Hematopoietic multipotent progenitor cell treated with erythropoietin and hydrocortisone succinate and interleukin-3 and kit ligand, for 17 days (in vitro differentiated cells): Measurements from ENCODE around the gene SEMA3E.
A peak's percentile ranks its signal among the peaks of the same experiment; 100 is the strongest.
"Not testable (repeated sequence)": the region's sequence is repeated elsewhere in the genome, so short reads cannot be mapped to it uniquely, and the experiment has no call there.

Experiments used
- DNase-seq: peaks from one replicate; pipeline ENCODE4 v3.0.0-alpha.2; 2015; ENCODE audit warnings: low spot score

The SEMA3E gene

GRCh38 chr7:83486957-83487356 is 162.0 kb downstream of the SEMA3E start:
- DNase-seq = no peak

GRCh38 chr7:83486536-83486935 is 162.4 kb downstream of the SEMA3E start:
- no peak for DNase-seq

GRCh38 chr7:83484826-83485225 is 164.1 kb downstream of the SEMA3E start:
- DNase-seq = no peak

- DNase-seq = no peak
These were observed 164.7 kb downstream of the SEMA3E start for GRCh38 chr7:83484266-83484665.

GRCh38 chr7:83478616-83479015 is 170.3 kb downstream of the SEMA3E start:
- DNase-seq = no peak

- DNase-seq = no peak
These were observed 172.4 kb downstream of the SEMA3E start for GRCh38 chr7:83476511-83477050.

- DNase-seq = no peak
These were observed 173.5 kb downstream of the SEMA3E start for GRCh38 chr7:83475420-83475819.

GRCh38 chr7:83472376-83472775 is 176.6 kb downstream of the SEMA3E start:
- no peak for DNase-seq

GRCh38 chr7:83469491-83469890 is 179.4 kb downstream of the SEMA3E start:
- DNase-seq = no peak

- DNase-seq = no peak
These were observed 179.9 kb downstream of the SEMA3E start for GRCh38 chr7:83469076-83469475.

- DNase-seq = peak; percentile 79
These were observed 180.6 kb downstream of the SEMA3E start for GRCh38 chr7:83468251-83468739.

- no peak for DNase-seq
These were observed 181.4 kb downstream of the SEMA3E start for GRCh38 chr7:83467493-83467892.

- peak; percentile 12 for DNase-seq
These were observed 182.0 kb downstream of the SEMA3E start for GRCh38 chr7:83466956-83467355.

- DNase-seq = no peak
These were observed 182.6 kb downstream of the SEMA3E start for GRCh38 chr7:83466187-83466923.

- no peak for DNase-seq
These were observed 183.3 kb downstream of the SEMA3E start for GRCh38 chr7:83465643-83466042.

GRCh38 chr7:83461820-83462219 is 187.1 kb downstream of the SEMA3E start:
- DNase-seq = not testable (repeated sequence)

GRCh38 chr7:83459930-83460653 is 188.8 kb downstream of the SEMA3E start:
- not testable (repeated sequence) for DNase-seq

- not testable (repeated sequence) for DNase-seq
These were observed 189.6 kb downstream of the SEMA3E start for GRCh38 chr7:83459101-83459929.

- DNase-seq = no peak
These were observed 191.7 kb downstream of the SEMA3E start for GRCh38 chr7:83457022-83457892.

- no peak for DNase-seq
These were observed 192.5 kb downstream of the SEMA3E start for GRCh38 chr7:83456413-83456812.

- DNase-seq = no peak
These were observed 193.3 kb downstream of the SEMA3E start for GRCh38 chr7:83455612-83456011.
